GM12891 (cell line): ENCODE results near the gene RYR3.

ENCODE experiments used
- PAX5 ChIP-seq: IDR thresholded peaks from 2 replicates; pipeline ENCODE4 v1.6.1; 2011; ENCODE audit warnings: low read length, moderate library complexity, mild to moderate bottlenecking; ENCODE audit not compliant: insufficient read depth, severe bottlenecking
- POLR2A ChIP-seq: IDR thresholded peaks from 2 replicates; pipeline ENCODE4 v1.6.1; 2011; ENCODE audit warnings: low read depth, low read length, control low read depth
- POLR2AphosphoS5 ChIP-seq: IDR thresholded peaks from 2 replicates; pipeline ENCODE4 v1.6.1; 2011; ENCODE audit warnings: low read depth, low read length, control low read depth
- SPI1 ChIP-seq: IDR thresholded peaks from 2 replicates; pipeline ENCODE4 v1.6.1; 2011; ENCODE audit warnings: low read depth, low read length, control low read depth
- TAF1 ChIP-seq: IDR thresholded peaks from 2 replicates; pipeline ENCODE4 v1.6.1; 2011; ENCODE audit warnings: low read depth, low read length, control low read depth

GRCh38 chr15:33871980-33872379 lies 561.2 kb downstream of the RYR3 start:
- no peak for TF ChIP-seq PAX5
- no peak for TF ChIP-seq POLR2A
- no peak for TF ChIP-seq TAF1
- TF ChIP-seq POLR2AphosphoS5 = no peak
- TF ChIP-seq SPI1 = no peak
